Suppressor macrophage treated with lipopolysaccharide for 1 hour (primary cell): Measurements from ENCODE around the gene TMEM200C.

Experiments used
- DNase-seq, 3 donors: peaks; one replicate each; pipeline ENCODE4 v3.0.0-alpha.2; 2020 to 2022

Gene TMEM200C

DNA sequence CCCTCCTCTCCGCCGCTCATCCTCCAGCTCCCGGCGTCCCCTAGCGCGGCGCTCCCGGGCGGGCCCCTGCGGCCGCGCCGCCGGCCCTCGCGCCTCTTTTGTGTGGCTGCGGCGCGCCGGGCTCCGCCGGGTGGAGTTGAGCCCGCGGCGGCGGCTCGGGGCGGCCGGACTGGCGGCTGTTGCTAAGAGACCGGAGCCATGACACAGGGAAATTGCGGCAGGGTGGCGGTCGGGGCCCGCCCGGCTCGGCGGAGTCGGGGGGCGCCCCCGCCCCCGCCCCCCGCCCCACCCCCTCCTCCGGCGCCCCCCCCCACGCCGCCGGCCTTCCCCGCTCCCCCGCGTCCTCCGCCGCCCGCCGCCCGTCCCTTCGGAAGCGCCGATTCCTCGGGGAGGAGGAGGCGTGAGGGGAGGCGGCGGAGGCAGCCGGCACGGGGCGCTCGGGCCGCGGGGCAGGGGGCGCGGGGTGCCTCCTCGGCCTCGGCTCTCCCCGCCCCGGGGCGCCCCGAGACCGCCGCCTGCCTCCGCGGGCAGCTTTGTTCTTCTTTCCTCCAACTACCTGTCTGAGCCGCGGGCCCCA is at the start of gene TMEM200C:
TSS of gene TMEM200C (minus strand) at position 224 of the 577 bp plus-strand sequence. CDS start 3,459 bp downstream, outside the sequence.
- peak in 2 of 3 donors; percentile 21 to 54 for DNase-seq

- DNase-seq: no peak
Observed at GRCh38 chr18:5944448-5944847, 49.1 kb upstream of the TMEM200C start.

GRCh38 chr18:5943514-5943913 is 48.2 kb upstream of the TMEM200C start:
- DNase-seq: no peak

- no peak for DNase-seq
Observed at GRCh38 chr18:5942591-5942990, 47.3 kb upstream of the TMEM200C start.

GRCh38 chr18:5941890-5942289 is 46.6 kb upstream of the TMEM200C start:
- DNase-seq: no peak

DNA sequence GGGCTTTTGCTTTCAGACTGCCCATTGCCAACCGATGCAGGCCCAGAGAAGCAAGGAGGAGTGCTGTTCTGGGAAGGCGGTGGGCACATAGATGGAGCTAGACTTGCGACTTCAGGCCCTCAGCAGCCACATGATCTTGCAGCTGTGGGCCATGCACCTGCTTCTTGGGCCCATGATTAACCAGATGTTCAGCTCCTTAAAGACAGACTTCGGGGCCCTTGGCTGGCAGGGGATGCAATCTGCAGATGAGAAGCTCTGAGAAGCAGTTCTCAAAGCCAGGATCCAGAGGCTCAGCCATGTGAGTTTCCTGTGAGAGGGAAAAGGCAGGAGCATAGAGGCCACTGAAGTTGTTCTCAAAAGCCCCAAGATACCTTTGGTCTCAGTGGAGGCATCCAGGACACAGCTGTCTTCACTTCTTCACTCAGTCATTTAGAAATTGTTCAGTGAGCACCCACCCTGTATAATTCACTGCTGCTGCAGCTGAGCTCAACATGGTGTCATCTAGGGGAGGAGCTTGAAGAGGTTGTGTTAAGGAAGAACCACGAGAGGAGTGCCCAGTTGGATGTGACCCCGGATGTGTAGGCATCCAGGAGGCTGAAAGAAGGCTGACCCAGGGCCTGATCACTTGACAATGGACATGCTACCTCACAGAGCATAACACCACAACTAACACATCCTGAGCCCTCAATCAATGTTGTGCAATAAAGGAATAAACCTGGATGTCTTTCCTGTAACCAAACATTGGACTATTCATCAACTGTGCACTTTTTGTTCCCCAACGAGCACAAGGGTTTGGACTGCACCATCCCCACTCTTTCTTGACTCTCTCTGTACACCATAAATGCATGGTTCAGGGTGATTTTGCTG is 44.7 kb upstream of the TMEM200C start:
- no peak for DNase-seq

- DNase-seq: no peak
Observed at GRCh38 chr18:5937795-5938194, 42.5 kb upstream of the TMEM200C start.

DNA sequence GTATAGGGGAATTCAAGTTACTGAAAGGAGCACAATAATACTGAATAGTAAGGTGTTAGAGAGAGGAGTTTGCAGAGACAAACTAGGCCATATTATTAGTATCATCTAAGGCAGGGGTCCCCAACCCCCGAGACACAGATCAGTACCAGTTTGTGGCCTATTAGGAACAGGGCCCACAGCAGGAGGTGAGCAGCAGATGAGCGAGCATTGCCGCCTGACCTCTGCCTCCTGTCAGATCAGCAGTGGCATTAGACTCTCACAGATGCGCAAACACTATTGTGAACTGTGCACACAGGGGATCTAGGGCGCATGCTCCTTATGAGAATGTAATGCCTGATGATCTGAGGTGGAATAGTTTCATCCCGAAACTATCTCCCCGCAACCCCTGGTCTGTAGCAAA is 41.8 kb upstream of the TMEM200C start:
- DNase-seq: no peak

GRCh38 chr18:5930789-5931188 is 35.5 kb upstream of the TMEM200C start:
- DNase-seq: no peak

- no peak for DNase-seq
Observed at GRCh38 chr18:5918205-5918858, 23.0 kb upstream of the TMEM200C start.

DNA sequence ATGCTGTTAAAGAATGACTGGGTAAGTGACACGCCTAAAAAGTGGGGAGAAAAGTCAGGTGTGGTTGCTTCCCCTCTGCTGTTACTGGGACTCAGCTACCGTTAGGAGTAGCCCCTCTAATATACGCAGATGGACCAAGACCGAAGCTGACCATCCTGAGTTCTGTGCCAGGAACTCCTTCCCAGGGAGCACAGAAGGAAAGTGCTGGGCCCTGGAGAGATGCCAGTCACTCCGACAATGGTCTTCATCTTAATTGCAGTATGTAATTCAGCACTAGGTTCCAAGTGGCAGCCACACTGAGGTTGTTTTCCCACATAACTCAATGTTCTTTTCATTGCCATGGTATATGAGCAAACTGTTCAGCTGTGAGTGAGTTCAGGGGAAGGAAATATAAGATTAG is 19.6 kb upstream of the TMEM200C start:
- no peak for DNase-seq

DNA sequence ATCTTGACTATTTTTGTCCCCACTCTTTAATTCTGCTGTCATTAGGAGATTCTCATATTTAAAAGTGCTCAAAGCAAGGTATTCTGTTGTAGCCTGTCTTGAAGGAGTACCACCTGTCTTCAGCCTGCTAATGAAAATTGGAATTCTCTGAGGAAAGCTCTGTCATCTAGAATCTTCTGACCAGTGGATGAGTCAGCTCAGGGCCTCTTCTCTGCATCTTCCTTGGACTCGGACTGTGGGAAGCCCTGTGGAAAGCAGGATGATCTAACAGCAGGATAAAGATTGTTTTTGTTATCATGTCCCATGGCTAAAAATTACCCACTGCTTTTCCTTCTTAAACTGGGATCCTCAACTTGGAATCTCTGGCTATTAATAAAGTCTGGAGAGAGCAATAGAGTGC is 18.7 kb upstream of the TMEM200C start:
- DNase-seq: no peak

GRCh38 chr18:5912566-5912965 is 17.2 kb upstream of the TMEM200C start:
- peak; percentile 20 to 49 (median 30) for DNase-seq

- peak in 2 of 3 donors; percentile 10 to 11 for DNase-seq
Observed at GRCh38 chr18:5909125-5909524, 13.8 kb upstream of the TMEM200C start.

DNA sequence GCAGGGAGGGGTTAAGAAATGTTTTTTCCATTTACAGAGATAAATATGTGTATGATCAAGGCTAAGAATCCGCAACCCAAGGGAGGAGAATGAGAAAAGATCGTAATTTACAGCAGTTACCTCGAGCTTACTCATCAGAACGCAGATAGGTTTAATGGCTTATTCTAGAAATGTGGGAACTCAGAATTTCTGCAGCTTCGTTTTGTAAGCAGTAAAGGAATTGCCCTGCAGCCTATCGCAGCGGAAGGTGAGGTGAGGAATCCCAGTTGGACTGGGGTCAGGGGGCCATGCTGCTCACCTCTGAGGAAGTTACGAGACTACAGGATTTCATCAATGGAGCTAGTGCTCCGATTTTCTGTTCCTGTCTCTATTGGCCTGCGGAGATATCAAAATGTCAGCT is 8.1 kb upstream of the TMEM200C start:
- no peak for DNase-seq

DNA sequence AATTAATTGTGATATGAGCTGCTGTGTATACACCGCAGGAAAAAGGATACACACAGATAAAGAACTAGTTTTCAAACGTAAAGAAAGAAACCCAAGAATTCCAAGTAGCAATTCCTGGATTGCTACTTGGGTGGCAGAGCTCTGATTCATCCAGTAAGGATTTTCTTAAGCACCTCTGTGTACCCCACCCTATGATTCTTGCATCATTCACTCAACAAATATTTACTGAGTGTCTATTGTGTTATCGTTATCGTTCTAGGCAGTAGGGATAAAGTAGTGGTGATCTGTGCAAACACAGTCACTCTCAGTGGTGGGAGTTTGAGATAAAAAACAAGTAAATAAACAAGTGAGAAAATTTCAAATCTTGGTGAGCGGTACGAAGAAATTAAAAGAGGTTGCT is 4.9 kb upstream of the TMEM200C start:
- DNase-seq: no peak

GRCh38 chr18:5899835-5900234 is 4.5 kb upstream of the TMEM200C start:
- DNase-seq: no peak

DNA sequence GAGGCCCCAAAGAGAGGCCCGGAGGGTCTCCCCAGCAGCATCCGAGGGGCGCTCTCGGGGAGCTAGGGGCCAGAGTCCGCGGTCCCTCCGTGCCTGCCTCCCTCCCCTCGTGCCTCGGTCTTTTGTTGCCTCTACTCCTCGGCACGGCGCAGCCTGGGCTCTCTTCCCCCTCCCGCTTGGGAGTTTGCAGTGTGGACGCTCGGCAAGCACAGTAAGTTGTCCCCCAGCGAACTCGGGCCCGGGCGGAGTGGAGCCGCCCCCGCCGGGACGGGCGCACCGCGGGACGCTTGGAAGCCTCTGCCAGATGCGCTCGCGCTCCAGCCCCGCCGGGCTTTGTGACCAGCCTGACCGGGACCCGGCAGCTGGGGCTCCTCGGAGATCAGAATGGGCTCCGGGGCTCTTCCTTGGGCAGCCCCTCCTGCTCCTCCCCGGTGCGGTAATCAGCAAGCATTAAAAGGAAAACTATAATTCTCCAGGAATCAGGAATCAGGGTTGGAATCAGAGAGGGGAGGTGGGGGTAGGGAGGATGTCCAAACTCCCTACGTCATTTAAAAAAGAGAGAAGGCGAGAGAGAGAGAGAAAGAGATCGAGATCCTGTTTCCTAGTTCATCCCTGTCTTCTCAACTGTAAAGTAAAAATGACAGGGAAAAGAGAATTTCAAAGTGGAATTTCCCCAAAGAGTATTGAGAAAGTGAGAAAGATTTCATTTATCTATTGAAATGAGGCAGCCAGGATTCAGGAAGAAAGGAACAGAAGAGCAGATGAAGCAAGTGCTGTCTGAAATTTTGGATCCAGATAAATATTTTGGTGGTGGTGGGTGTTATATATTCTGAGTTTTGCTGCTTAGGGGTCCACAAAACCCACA is 786 bp upstream of the TMEM200C start:
- peak in 2 of 3 donors; percentile 21 to 53 for DNase-seq

GRCh38 chr18:5894611-5895298 is 567 bp downstream of the TMEM200C start:
- peak in 1 of 3 donors; percentile 21 for DNase-seq

DNA sequence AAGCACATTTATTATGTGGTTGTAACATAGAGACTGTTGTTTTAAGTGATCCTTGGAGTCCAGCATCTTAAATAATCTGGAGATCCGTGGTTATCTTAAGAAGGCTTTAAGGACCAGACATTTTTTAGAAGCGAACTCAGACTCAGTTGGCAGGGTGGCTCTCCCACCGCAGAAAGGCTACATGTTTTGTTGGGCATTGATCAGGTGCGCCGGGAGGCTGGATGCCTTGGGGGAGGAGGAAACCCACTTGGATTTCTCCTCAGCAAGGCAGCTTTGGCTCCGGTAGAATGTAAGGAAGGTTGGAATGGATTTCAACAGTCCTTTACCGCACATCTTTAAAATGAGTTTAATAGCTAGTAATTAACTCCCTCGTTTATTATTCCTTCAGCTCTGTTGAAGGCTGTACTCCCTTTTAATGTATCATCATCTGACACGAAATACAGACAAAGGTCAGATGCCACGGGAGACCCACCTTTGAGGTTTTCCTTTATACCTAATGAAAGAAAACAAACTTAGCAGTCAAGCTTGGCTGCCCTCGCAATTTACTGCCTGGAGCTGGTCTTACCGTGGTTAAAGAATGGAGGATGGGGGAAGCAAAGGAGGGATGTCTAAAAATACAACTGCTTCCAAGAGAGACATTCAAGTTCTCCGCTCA is 1.2 kb downstream of the TMEM200C start:
- no peak for DNase-seq

- DNase-seq: no peak
Observed at GRCh38 chr18:5892823-5893431, 2.4 kb downstream of the TMEM200C start.
